Measurements from ENCODE around the gene VIL1. TPM values are rescaled to one million over a fixed set of nuclear protein-coding genes. Genes with fewer than 3 reads are reported as not detected.

The VIL1 gene
- total and polyA plus RNA-seq, 2 of the 4 experiments (the other 2 are of a cell fraction): not detected

- no peaks in the 10 kb centered on the region for H3K36me3 ChIP-seq (ENCODE audit: control insufficient read depth, insufficient read depth, low read length)
- H2BK20ac ChIP-seq (ENCODE audit: low read depth, low read length): no peak within 1 kb of the TSS
- no peak within 1 kb of the TSS for H3K14ac ChIP-seq (replicated peaks; ENCODE audit: low read depth, low read length)
- no peak within 1 kb of the TSS for H3K27ac ChIP-seq (ENCODE audit: insufficient read depth, low read length)
- H2BK15ac ChIP-seq (ENCODE audit: low read depth, low read length): no peak within 1 kb of the TSS
- BruUV-seq (replicated peaks): no TSS peak
- no peak for ATAC-seq (ENCODE audit: low read depth)
- peak within 1 kb of the TSS; percentile 65 for H2AK9ac ChIP-seq (replicated peaks; ENCODE audit: low read depth, low read length, poor library complexity)
- H2AK5ac ChIP-seq (ENCODE audit: low read depth, low read length): no peak within 1 kb of the TSS
- no peaks in the 10 kb centered on the region for H3K79me1 ChIP-seq (ENCODE audit: low read depth in 1 of 2, low read length in 2 of 2)
- dilution Hi-C loops (cut with HindIII; ENCODE audit: low sequenced_read_pairs, unreplicated experiment): no loop called here
- H4K5ac ChIP-seq (ENCODE audit: low read depth, low read length): no peak within 1 kb of the TSS
- no peak within 1 kb of the TSS for H3K9ac ChIP-seq (ENCODE audit: low read depth, low read length)
- no peak within 1 kb of the TSS for H2BK5ac ChIP-seq (ENCODE audit: low read depth, low read length, poor library complexity, severe bottlenecking)
- DNase-seq: no peak
- WGBS, 2 experiments (ENCODE audit: extremely low coverage in 2 of 2, insufficient read length in 1 of 2): 67% methylated on average over 3 of the region's 13 CpGs; no CpG with 5 or more reads in 1 of the 2 experiments
- no peak within 1 kb of the TSS for H2AFZ ChIP-seq (replicated peaks; ENCODE audit: low read length, poor library complexity)
- in situ Hi-C loops (cut with MboI; ENCODE audit: low sequenced_read_pairs): no loop called here
- H3K4me3 ChIP-seq (ENCODE audit: insufficient read depth, low read depth, low read length): no peak within 1 kb of the TSS
- ChIA-PET POLR2A (ENCODE audit: unreplicated experiment) (no interaction called here), CTCF (no interaction called here)
- H4K91ac ChIP-seq (ENCODE audit: insufficient read depth, low read depth, low read length): no peak within 1 kb of the TSS
- intact Hi-C loops (cut with micrococcal nuclease): no loop called here
- no peaks in the 10 kb centered on the region for H3K4me1 ChIP-seq (ENCODE audit: control insufficient read depth, insufficient read depth, low read length)
- TF ChIP-seq FOS (IDR thresholded peaks at IDR 0.05; ENCODE audit: low read depth, low read length) (no peak), MXI1 (IDR thresholded peaks at IDR 0.05; ENCODE audit: borderline replicate concordance, low read depth, low read length) (no peak), CEBPB (IDR thresholded peaks at IDR 0.05; ENCODE audit: low read depth, low read length) (no peak), RAD21 (IDR thresholded peaks at IDR 0.05; ENCODE audit: low read length) (no peak), SMC3 (IDR thresholded peaks at IDR 0.05; ENCODE audit: low read depth, low read length) (no peak), CHD1 (IDR thresholded peaks at IDR 0.05; ENCODE audit: low read depth, low read length) (no peak), MAFK (IDR thresholded peaks at IDR 0.05; ENCODE audit: low read depth, low read length) (no peak), USF2 (IDR thresholded peaks at IDR 0.05; ENCODE audit: low read depth, low read length) (no peak), CTCF (conservative IDR thresholded peaks at IDR 0.05; ENCODE audit: low read depth, low read length) (no peak), NFE2L2 (IDR thresholded peaks at IDR 0.05; ENCODE audit: low read depth, low read length) (no peak), BHLHE40 (IDR thresholded peaks at IDR 0.05; ENCODE audit: low read depth, low read length) (no peak)
- no peaks in the 10 kb centered on the region for H4K20me1 ChIP-seq (ENCODE audit: insufficient read depth, low read length)
- H4K8ac ChIP-seq (ENCODE audit: low read depth in 2 of 2, low read length in 2 of 2): no peak within 1 kb of the TSS
- no peak within 1 kb of the TSS for H3K23ac ChIP-seq (ENCODE audit: low read depth, low read length)
- no peak within 1 kb of the TSS for H2BK120ac ChIP-seq (ENCODE audit: low read depth, low read length)
- peaks cover 21% of the 10 kb centered on the region for H3K27me3 ChIP-seq (ENCODE audit: control insufficient read depth, insufficient read depth, low read length)
- no peaks in the 10 kb centered on the region for H3K9me1 ChIP-seq (ENCODE audit: insufficient read depth, low read length)
- H3K4ac ChIP-seq (ENCODE audit: low read depth, low read length): no peak within 1 kb of the TSS
- H3K18ac ChIP-seq (ENCODE audit: low read depth, low read length): no peak within 1 kb of the TSS
- H3K9me3 ChIP-seq (ENCODE audit: control insufficient read depth, insufficient read depth, low read length): no peaks in the 10 kb centered on the region
- no peak within 1 kb of the TSS for H3K56ac ChIP-seq (ENCODE audit: extremely low read depth, insufficient read depth, low read length)
- H3K4me2 ChIP-seq (ENCODE audit: low read depth, low read length): no peak within 1 kb of the TSS
Measured at GRCh38 chr2:218381916-218382366, 37.0 kb upstream of the VIL1 start, which contains the start of gene SLC11A1. TSS of gene SLC11A1 (plus strand) at chr2:218382273. CDS start at chr2:218382369, 96 bp downstream.
